Spleen (tissue), 11 donors: ENCODE measurements around the gene DYNC1LI2. TPM values are rescaled to one million over a fixed set of nuclear protein-coding genes. Genes with fewer than 3 reads are reported as not detected.

Source experiments
- DNase-seq: peaks from one replicate; pipeline ENCODE4 v3.0.0-alpha.2; 2020
- H3K27ac ChIP-seq, 8 donors: fragments of 200-600 bp; sonication (generic) in 7 of 8; 1 replicate in 4 of 8; 2 replicates in 4 of 8; pipeline versions ENCODE4 v1.5.0 to v1.8.0; 2016 to 2021; ENCODE audit warnings: inconsistent platforms in 4 of 8, mild to moderate bottlenecking in 4 of 8, moderate library complexity in 1 of 8
- H3K27me3 ChIP-seq, 7 donors: fragments of 200-600 bp; sonication (generic) in 6 of 7; replicated peaks in 1 of 7; 1 replicate in 4 of 7; 2 replicates in 3 of 7; pipeline versions ENCODE4 v1.5.0 to v1.8.0; 2016 to 2021; ENCODE audit warnings: inconsistent platforms in 3 of 7, mild to moderate bottlenecking in 1 of 7
- H3K36me3 ChIP-seq, 6 donors: fragments of 200-600 bp; sonication (generic) in 5 of 6; 1 replicate in 4 of 6; 2 replicates in 2 of 6; pipeline versions ENCODE4 v1.5.0 to v1.8.0; 2016 to 2021; ENCODE audit warnings: inconsistent platforms in 2 of 6
- H3K4me1 ChIP-seq, 6 donors: fragments of 200-600 bp; sonication (generic) in 5 of 6; 1 replicate in 3 of 6; 2 replicates in 3 of 6; pipeline versions ENCODE4 v1.5.0 to v1.8.0; 2016 to 2021; ENCODE audit warnings: inconsistent platforms in 3 of 6
- H3K4me3 ChIP-seq, 8 donors: fragments of 200-600 bp; sonication (generic) in 7 of 8; 1 replicate in 4 of 8; 2 replicates in 4 of 8; pipeline versions ENCODE4 v1.5.0 to v1.8.0; 2016 to 2021; ENCODE audit warnings: inconsistent platforms in 4 of 8, mild to moderate bottlenecking in 4 of 8, moderate library complexity in 2 of 8
- H3K9me3 ChIP-seq, 8 donors: fragments of 200-600 bp; sonication (generic) in 7 of 8; 1 replicate in 4 of 8; 2 replicates in 4 of 8; pipeline versions ENCODE4 v1.5.0 to v1.8.0; 2016 to 2021; ENCODE audit warnings: inconsistent platforms in 4 of 8
- POLR2A ChIP-seq, 3 donors: fragments of 450-650 bp; IDR thresholded peaks; one replicate each; pipeline ENCODE4 v1.5.1; 2017; ENCODE audit warnings: antibody characterized with exemption in 3 of 3, mild to moderate bottlenecking in 1 of 3
- POLR2AphosphoS5 ChIP-seq, 3 donors: sonication (generic); formaldehyde crosslinking; IDR thresholded peaks; one replicate each; pipeline ENCODE4 v1.5.1; 2017; ENCODE audit warnings: antibody characterized with exemption in 3 of 3
- WGBS, 5 donors: extraction: QIAGEN DNeasy Blood & Tissue Kit in 3 of 5; methylation state at CpG; one replicate each; pipeline versions ENCODE4 v1.1.5 to v1.1.7; 2013 to 2018; 5-methylcytosine and 5-hydroxymethylcytosine counted together
- intact Hi-C: fragments of 100-400 bp; cut with DNase I; formaldehyde crosslinking; loops from one replicate; pipeline ENCODE4 v1.15.0; 2023; ENCODE audit warnings: low total_unique reads
- polyA plus RNA-seq, 3 donors: library from polyadenylated mRNA; stranded (reverse); fragments of 200-250 nt; gene quantifications; one replicate each; pipeline ENCODE4 v1.2.1, GENCODE V29; 2013
- total RNA-seq, 7 donors: library from RNA; depleted of rRNA in 3 of 7; stranded (reverse); fragments of >200 nt in 3 of 7; fragmentation: NEBNext Ultra II Directional in 4 of 7; extraction: Animal tissue kit (Norgen Biotek cat#: 25700) in 4 of 7; gene quantifications; one replicate each; pipeline versions ENCODE4 v1.1.0 to v1.2.1, GENCODE V29; 2016 to 2021
- TF ChIP-seq, protein P1 (sequence below), 11 experiments: fragments of 200-600 bp in 7 of 11; fragments of 450-650 bp in 4 of 11; sonication (generic) in 4 of 11; IDR thresholded peaks in 8 of 11; conservative IDR thresholded peaks in 3 of 11; 1 replicate in 7 of 11; 2 replicates in 4 of 11; pipeline versions ENCODE4 v1.4.0 to v1.8.0; 2016 to 2021; ENCODE audit warnings: antibody characterized with exemption in 11 of 11, inconsistent platforms in 4 of 11, mild to moderate bottlenecking in 1 of 11
- donor health status: healthy with polysubstance abuse.
- donor health status: DM: no; HTN: no; CAD: no; lungs with moderate emphysema.
- donor health status: DM: no; HTN: no; CAD: no.
- donor health status: Bipolar disorder and iron deficiency.
- donor health status: healthy.
- donor health status: DM: no; HTN: no; CAD: no.
- donor health status: DM: yes; HTN: yes; CAD: no.

The DYNC1LI2 gene
- total and polyA plus RNA-seq, 10 donors, result 15.6 to 132 (median 96.3) TPM

DNA sequence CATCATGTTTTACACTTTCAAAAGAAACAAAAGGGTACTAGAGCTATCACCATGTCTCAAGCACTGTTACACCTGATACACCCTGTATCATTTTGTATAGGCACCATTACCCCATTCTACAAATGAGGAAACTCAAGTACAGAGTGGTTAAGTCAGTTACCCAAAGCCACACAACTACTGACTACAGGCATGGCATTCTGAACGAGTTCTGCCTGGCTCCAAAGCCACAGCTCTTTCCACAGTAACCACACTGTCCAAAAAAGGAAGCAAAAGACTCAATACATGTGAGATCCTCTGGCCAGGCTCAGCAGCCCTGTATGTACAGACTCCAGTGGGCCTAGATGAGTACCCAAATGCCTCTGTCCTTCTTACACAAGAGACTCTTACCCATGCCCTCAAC, 4.7 kb downstream of the DYNC1LI2 start:
- DNase-seq, result no peak
- intact Hi-C loops, result no loop called here
- Histone ChIP-seq H3K9me3 (no peaks in the 10 kb centered on the region), H3K4me3 (no peak overlapping the region), H3K27me3 (no peaks in the 10 kb centered on the region), H3K36me3 (peaks cover 0 to 79% (median 60%) of the 10 kb centered on the region in 6 donors), H3K27ac (peak overlapping the region in 5 of 8 donors; percentile 3 to 66 (median 51)), H3K4me1 (peaks cover 33 to 93% (median 57%) of the 10 kb centered on the region in 6 donors)
- TF ChIP-seq POLR2AphosphoS5 (IDR thresholded peaks at IDR 0.05), result peak in 1 of 3 donors; percentile 27
- TF ChIP-seq POLR2A (IDR thresholded peaks at IDR 0.05), result no peak
- WGBS, 5 donors, result 4 to 22% (median 18%) methylated on average over 1 of the region's 1 CpG

DNA sequence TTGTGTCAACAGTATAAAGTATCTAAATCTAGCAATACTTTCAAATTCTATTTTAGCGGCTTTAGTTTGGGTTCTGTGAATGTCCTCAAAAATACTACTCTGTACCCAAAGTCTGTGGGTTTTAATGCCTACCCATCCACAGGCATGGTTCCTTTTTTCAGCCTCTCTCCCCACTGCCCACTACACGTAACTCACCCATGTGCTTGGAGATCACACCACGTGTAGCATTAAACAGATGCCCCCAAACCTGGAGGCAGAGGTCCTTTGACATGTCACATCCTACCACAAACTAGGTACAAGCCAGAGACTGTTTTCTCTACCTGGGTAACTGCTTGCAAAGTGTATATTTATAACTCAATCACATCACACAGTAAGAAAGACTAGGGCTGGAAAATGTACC, 5.4 kb downstream of the DYNC1LI2 start:
- H3K27me3 ChIP-seq, result no peaks in the 10 kb centered on the region
- intact Hi-C loops, result no loop called here
- peaks cover 0 to 85% (median 65%) of the 10 kb centered on the region in 6 donors for H3K36me3 ChIP-seq
- no peak for DNase-seq
- H3K4me3 ChIP-seq, result no peak overlapping the region
- H3K27ac ChIP-seq, result peak overlapping the region in 4 of 8 donors; percentile 3 to 66 (median 42)
- 57 to 73% (median 64%) methylated on average over 3 of the region's 3 CpGs for WGBS, 5 donors
- TF ChIP-seq, protein P1, sequence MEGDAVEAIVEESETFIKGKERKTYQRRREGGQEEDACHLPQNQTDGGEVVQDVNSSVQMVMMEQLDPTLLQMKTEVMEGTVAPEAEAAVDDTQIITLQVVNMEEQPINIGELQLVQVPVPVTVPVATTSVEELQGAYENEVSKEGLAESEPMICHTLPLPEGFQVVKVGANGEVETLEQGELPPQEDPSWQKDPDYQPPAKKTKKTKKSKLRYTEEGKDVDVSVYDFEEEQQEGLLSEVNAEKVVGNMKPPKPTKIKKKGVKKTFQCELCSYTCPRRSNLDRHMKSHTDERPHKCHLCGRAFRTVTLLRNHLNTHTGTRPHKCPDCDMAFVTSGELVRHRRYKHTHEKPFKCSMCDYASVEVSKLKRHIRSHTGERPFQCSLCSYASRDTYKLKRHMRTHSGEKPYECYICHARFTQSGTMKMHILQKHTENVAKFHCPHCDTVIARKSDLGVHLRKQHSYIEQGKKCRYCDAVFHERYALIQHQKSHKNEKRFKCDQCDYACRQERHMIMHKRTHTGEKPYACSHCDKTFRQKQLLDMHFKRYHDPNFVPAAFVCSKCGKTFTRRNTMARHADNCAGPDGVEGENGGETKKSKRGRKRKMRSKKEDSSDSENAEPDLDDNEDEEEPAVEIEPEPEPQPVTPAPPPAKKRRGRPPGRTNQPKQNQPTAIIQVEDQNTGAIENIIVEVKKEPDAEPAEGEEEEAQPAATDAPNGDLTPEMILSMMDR (IDR thresholded peaks at IDR 0.05 in 8 of 11, conservative IDR thresholded peaks at IDR 0.05 in 3 of 11), result no peak
- TF ChIP-seq POLR2A (IDR thresholded peaks at IDR 0.05) (no peak), POLR2AphosphoS5 (IDR thresholded peaks at IDR 0.05) (no peak)
- peaks cover 37 to 99% (median 63%) of the 10 kb centered on the region in 6 donors for H3K4me1 ChIP-seq
- H3K9me3 ChIP-seq, result no peaks in the 10 kb centered on the region

DNA sequence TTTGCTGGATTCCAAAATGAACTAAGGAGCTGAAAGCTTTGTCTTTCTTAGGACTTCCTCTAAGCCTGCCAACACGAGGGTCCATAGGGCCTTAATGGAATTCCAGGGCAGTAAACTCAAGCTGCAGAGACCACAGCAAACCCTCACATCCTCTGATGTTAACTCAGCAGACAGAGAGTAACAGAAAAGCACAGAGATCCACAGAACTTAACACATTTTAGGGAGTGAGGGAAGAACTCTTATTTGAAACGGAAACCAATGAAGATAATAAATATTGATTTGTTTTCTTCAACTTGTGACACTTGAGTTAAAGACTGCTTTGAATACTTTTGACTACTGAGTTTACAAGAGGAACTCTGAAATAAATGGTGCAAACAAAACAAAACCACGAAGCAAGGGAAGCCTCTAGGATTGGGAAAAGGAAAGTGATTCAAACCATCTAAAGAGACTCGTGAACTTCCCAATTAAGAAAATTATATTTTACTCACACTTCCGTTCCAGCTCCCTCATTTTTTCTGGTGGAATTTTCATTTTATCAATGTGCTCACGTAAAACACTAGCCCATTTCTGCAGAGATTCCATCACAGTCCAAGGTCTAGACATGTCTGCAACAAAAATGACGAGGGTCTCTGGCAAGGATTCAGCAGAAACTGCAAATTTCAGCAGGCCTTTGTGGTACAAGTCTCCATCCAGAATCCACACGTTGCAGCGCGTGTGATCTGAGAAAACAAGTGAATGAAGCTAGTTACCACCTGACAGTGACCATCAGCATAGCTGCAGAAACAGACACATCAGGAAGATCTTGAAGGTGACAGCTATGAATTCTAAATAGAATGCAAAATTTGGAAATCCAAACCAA, 9.2 kb downstream of the DYNC1LI2 start:
- no peaks in the 10 kb centered on the region for H3K27me3 ChIP-seq
- DNase-seq, result no peak
- H3K27ac ChIP-seq, result peak overlapping the region; percentile 53 to 85 (median 76)
- no peak overlapping the region for H3K4me3 ChIP-seq
- no peaks in the 10 kb centered on the region for H3K9me3 ChIP-seq
- TF ChIP-seq POLR2AphosphoS5 (IDR thresholded peaks at IDR 0.05) (no peak), POLR2A (IDR thresholded peaks at IDR 0.05) (no peak)
- TF ChIP-seq, protein P1 (IDR thresholded peaks at IDR 0.05 in 8 of 11, conservative IDR thresholded peaks at IDR 0.05 in 3 of 11), result no peak
- H3K36me3 ChIP-seq, result peaks cover 0 to 100% (median 77%) of the 10 kb centered on the region in 6 donors
- intact Hi-C loops, result no loop called here
- peaks cover 20 to 96% (median 48%) of the 10 kb centered on the region in 6 donors for H3K4me1 ChIP-seq
- 55 to 70% (median 58%) methylated on average over 10 of the region's 10 CpGs for WGBS, 5 donors

DNA sequence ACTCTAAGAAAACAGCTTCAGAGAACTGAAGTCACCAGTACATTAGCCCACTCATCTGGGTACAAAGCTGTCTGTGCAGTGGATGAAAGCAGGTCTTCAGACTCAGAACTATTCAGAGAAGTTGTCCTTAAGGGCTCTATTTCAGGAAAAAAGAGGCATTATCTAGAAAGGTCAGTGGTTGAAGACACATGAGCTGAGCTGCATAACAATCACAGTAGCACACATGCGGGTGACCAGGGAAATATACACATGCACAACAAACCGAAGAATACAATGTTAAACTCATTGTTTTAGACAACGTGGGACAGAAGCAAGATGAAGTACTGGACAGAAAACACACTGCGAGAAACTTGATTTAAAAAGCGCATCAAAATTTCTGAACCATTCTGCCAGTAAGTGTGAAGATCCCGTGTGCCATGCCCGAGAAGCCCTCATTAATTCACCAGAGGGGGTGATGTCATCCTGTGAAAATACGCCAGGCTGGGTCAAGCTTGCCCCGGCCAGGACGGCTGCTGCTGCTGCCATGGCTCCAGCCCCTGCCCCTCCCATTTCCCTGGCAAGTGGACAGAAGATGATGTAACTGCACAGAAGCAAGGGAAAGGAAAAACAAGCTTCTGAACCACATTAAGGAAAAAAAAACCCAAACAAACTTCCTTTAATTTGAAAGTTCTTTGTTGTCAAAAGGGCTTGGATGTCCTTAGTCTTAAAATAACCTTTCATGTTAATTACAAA, 10.1 kb downstream of the DYNC1LI2 start:
- intact Hi-C loops, result no loop called here
- Histone ChIP-seq H3K9me3 (no peaks in the 10 kb centered on the region), H3K4me1 (peaks cover 20 to 93% (median 44%) of the 10 kb centered on the region in 6 donors), H3K27ac (peak overlapping the region; percentile 53 to 85 (median 76)), H3K27me3 (no peaks in the 10 kb centered on the region), H3K4me3 (no peak overlapping the region), H3K36me3 (peaks cover 0 to 100% (median 75%) of the 10 kb centered on the region in 6 donors)
- 47 to 74% (median 54%) methylated on average over 10 of the region's 10 CpGs for WGBS, 5 donors
- peak; percentile 64 to 72 (median 69) for TF ChIP-seq POLR2AphosphoS5 (IDR thresholded peaks at IDR 0.05)
- TF ChIP-seq, protein P1 (IDR thresholded peaks at IDR 0.05 in 8 of 11, conservative IDR thresholded peaks at IDR 0.05 in 3 of 11), result no peak
- no peak for DNase-seq
